Keratinocyte (primary cell): ENCODE measurements around the gene KIFBP.
"Not testable (repeated sequence)": the region's sequence is repeated elsewhere in the genome, so short reads cannot be mapped to it uniquely, and the experiment has no call there.

Experiments
- EZH2 ChIP-seq: IDR thresholded peaks from one replicate; pipeline ENCODE4 v1.6.1; 2012; ENCODE audit warnings: inconsistent platforms, mild to moderate bottlenecking, low read length, moderate library complexity
- TF ChIP-seq, protein P1 (sequence below), 3 experiments: IDR thresholded peaks in 1 of 3; conservative IDR thresholded peaks in 1 of 3; optimal IDR thresholded peaks in 1 of 3; 2 replicates in 2 of 3; 3 replicates in 1 of 3; pipeline versions ENCODE3 to v1.5.1; 2011; ENCODE audit warnings: low read length in 3 of 3, mild to moderate bottlenecking in 3 of 3, moderate library complexity in 2 of 3, control low read depth in 1 of 3, inconsistent platforms in 1 of 3; ENCODE audit not compliant: insufficient read depth in 2 of 3; ENCODE audit errors: extremely low read depth in 1 of 3

GRCh38 chr10:69040904-69041303, 52.3 kb downstream of the KIFBP start:
- not testable (repeated sequence) for TF ChIP-seq EZH2
- TF ChIP-seq, protein P1, sequence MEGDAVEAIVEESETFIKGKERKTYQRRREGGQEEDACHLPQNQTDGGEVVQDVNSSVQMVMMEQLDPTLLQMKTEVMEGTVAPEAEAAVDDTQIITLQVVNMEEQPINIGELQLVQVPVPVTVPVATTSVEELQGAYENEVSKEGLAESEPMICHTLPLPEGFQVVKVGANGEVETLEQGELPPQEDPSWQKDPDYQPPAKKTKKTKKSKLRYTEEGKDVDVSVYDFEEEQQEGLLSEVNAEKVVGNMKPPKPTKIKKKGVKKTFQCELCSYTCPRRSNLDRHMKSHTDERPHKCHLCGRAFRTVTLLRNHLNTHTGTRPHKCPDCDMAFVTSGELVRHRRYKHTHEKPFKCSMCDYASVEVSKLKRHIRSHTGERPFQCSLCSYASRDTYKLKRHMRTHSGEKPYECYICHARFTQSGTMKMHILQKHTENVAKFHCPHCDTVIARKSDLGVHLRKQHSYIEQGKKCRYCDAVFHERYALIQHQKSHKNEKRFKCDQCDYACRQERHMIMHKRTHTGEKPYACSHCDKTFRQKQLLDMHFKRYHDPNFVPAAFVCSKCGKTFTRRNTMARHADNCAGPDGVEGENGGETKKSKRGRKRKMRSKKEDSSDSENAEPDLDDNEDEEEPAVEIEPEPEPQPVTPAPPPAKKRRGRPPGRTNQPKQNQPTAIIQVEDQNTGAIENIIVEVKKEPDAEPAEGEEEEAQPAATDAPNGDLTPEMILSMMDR (optimal IDR thresholded peaks at IDR 0.05 in 1 of 3, IDR thresholded peaks at IDR 0.05 in 1 of 3, conservative IDR thresholded peaks at IDR 0.05 in 1 of 3; ENCODE audit: extremely low read depth in 1 of 3, insufficient read depth in 2 of 3, low read length in 3 of 3), result not testable (repeated sequence)
